ENCODE data around the gene TSGA10IP.

- no peak for TF ChIP-seq CTCF (IDR thresholded peaks at IDR 0.05; ENCODE audit: low read depth, low read length)
- TF ChIP-seq POLR2A (IDR thresholded peaks at IDR 0.05; ENCODE audit: extremely low read depth, insufficient read length) = no peak
- TF ChIP-seq MAX (IDR thresholded peaks at IDR 0.05; ENCODE audit: low read depth, low read length) = no peak
These were observed 19.6 kb downstream of the TSGA10IP start for GRCh38 chr11:65964906-65965305.

All from NB4 (cell line).